ENCODE results near the gene RBM6. TPM values are rescaled to one million over a fixed set of nuclear protein-coding genes. Genes with fewer than 3 reads are reported as not detected.
"Not testable (repeated sequence)": the region's sequence is repeated elsewhere in the genome, so short reads cannot be mapped to it uniquely, and the experiment has no call there.

Gene RBM6
- total and polyA plus RNA-seq, 4 donors = 70.1 to 175 (median 129) TPM

DNA sequence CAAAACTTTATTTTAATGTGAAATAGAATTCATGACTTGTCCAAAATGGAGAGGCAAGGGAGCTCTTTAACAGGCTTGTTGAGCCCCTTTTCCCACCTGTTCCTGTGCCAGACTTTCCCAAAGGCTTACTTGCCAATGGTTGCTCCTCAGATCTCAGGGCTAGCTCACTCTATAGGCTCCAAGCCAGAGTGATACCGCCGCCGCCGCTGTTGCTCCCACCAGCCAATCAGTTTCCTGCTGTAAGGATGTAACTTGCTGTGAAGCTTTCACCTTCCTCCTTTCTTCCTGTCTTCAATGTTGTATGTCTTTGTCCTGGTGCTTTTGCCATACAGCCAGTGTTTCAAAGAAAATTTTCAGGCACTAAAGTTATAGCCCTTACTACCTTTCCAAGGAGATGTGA lies 107.5 kb downstream of the RBM6 start:
- no peak for DNase-seq (ENCODE audit: low read depth in 4 of 6, low spot score in 6 of 6)
- WGBS (ENCODE audit: insufficient coverage) = no CpG with 5 or more reads among the region's 4 CpGs
- no peaks in the 10 kb centered on the region for H3K9me3 ChIP-seq (ENCODE audit: control insufficient read depth, insufficient read depth, low read length)
- no peaks in the 10 kb centered on the region for H3K4me1 ChIP-seq (ENCODE audit: control insufficient read depth, insufficient read depth, low read length)
- no peak overlapping the region for H3K27ac ChIP-seq (ENCODE audit: low read depth, low read length)
- peaks cover 14% of the 10 kb centered on the region for H3K36me3 ChIP-seq (ENCODE audit: control insufficient read depth, insufficient read depth, low read length)
- no peak overlapping the region for H3K4me3 ChIP-seq (ENCODE audit: low read depth, low read length)
- no peaks in the 10 kb centered on the region for H3K27me3 ChIP-seq (ENCODE audit: control insufficient read depth, insufficient read depth, low read length)

DNA sequence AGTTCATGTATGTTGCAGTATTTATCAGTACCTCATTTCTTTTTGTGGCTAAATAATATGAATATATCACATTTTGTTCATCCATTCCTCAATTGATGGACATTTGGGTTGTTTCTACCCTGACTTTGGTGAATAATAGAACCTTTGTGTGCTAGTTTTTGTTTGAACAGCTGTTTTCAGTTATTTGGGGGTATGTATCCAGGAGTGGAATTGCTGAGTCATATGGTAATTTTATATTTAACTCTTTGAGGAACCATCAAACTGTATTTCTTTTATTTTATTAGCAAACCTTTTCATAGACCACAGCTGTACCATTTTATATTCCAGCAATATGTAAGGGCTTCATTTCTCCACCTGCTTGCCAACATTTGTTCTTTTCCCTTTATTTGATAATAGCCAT lies 110.4 kb downstream of the RBM6 start:
- Histone ChIP-seq H3K27ac (ENCODE audit: low read depth, low read length) (no peak overlapping the region), H3K27me3 (ENCODE audit: control insufficient read depth, insufficient read depth, low read length) (no peaks in the 10 kb centered on the region), H3K36me3 (ENCODE audit: control insufficient read depth, insufficient read depth, low read length) (peaks cover 35% of the 10 kb centered on the region), H3K4me3 (ENCODE audit: low read depth, low read length) (no peak overlapping the region), H3K4me1 (ENCODE audit: control insufficient read depth, insufficient read depth, low read length) (no peaks in the 10 kb centered on the region), H3K9me3 (ENCODE audit: control insufficient read depth, insufficient read depth, low read length) (no peaks in the 10 kb centered on the region)
- DNase-seq (ENCODE audit: low read depth in 4 of 6, low spot score in 6 of 6) = no peak

DNA sequence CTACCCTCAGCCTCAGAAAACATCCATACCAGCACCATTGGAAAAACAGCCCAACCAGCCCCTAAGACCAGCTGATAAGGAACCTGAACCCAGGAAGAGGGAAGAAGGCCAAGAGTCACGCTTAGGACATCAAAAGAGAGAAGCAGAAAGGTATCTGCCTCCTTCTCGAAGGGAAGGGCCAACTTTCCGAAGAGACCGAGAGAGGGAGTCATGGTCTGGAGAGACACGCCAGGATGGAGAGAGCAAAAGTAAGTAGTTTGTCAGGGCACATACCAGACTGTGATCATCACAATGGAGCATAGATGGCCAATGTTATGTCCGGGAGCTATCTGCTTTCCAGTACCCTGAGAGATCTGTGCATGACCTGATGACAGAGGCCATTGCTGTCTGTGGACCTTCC lies 117.8 kb downstream of the RBM6 start:
- Histone ChIP-seq H3K9me3 (ENCODE audit: control insufficient read depth, insufficient read depth, low read length) (no peaks in the 10 kb centered on the region), H3K36me3 (ENCODE audit: control insufficient read depth, insufficient read depth, low read length) (peaks cover 52% of the 10 kb centered on the region), H3K4me1 (ENCODE audit: control insufficient read depth, insufficient read depth, low read length) (no peaks in the 10 kb centered on the region), H3K27me3 (ENCODE audit: control insufficient read depth, insufficient read depth, low read length) (no peaks in the 10 kb centered on the region), H3K27ac (ENCODE audit: low read depth, low read length) (no peak overlapping the region), H3K4me3 (ENCODE audit: low read depth, low read length) (no peak overlapping the region)
- 100% methylated on average over 6 of the region's 6 CpGs for whole genome bisulfite sequencing (ENCODE audit: insufficient coverage)
- no peak for DNase-seq (ENCODE audit: low read depth in 4 of 6, low spot score in 6 of 6)

DNA sequence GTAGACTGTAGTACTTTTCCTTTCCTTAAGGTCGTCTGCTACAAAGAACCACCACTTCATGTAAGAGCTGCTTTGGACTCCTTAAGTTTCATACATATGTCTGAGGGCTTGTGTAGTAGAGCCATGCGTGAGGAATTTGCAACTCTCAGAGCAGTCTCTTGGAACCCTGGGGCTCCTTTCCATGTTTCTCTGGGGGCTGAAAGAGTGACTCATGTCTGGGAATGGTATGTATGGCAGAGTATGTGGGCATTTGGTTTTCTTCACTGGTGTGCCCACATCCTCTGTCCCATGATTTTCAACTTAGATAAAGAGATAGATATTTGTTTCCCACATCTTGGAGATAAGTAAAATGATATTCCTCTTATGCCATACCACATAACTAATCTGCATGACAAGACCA lies 128.2 kb downstream of the RBM6 start:
- no peaks in the 10 kb centered on the region for H3K27me3 ChIP-seq (ENCODE audit: control insufficient read depth, insufficient read depth, low read length)
- H3K36me3 ChIP-seq (ENCODE audit: control insufficient read depth, insufficient read depth, low read length) = peaks cover 60% of the 10 kb centered on the region
- no peaks in the 10 kb centered on the region for H3K9me3 ChIP-seq (ENCODE audit: control insufficient read depth, insufficient read depth, low read length)
- no CpG with 5 or more reads among the region's 2 CpGs for WGBS (ENCODE audit: insufficient coverage)
- no peak overlapping the region for H3K4me3 ChIP-seq (ENCODE audit: low read depth, low read length)
- H3K4me1 ChIP-seq (ENCODE audit: control insufficient read depth, insufficient read depth, low read length) = no peaks in the 10 kb centered on the region
- no peak overlapping the region for H3K27ac ChIP-seq (ENCODE audit: low read depth, low read length)
- DNase-seq (ENCODE audit: low read depth in 4 of 6, low spot score in 6 of 6) = no peak

DNA sequence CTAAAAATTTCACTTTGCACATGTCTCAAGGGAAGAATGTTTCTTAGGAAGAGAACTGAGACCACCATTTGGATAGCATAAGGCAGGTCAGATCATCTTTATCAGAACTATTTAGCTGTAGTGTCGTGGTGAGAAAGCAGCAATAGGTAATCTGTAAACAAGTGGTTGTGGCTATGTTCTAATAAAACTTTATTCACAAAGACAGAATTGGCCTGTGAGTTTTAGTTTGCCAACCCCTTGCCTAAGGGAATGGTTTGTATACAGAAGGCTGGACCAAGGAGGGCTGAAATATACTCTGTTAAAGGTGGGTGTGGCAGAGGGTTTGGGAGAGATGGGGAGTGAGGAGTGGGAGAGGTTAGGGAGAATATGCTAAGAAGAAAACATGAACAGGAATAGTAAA lies 138.1 kb downstream of the RBM6 start:
- DNase-seq (ENCODE audit: low read depth in 4 of 6, low spot score in 6 of 6) = no peak
- 100% methylated on average over 1 of the region's 1 CpG for WGBS (ENCODE audit: insufficient coverage)
- H3K27ac ChIP-seq (ENCODE audit: low read depth, low read length) = no peak overlapping the region
- H3K4me3 ChIP-seq (ENCODE audit: low read depth, low read length) = no peak overlapping the region
- peaks cover 40% of the 10 kb centered on the region for H3K36me3 ChIP-seq (ENCODE audit: control insufficient read depth, insufficient read depth, low read length)
- H3K9me3 ChIP-seq (ENCODE audit: control insufficient read depth, insufficient read depth, low read length) = no peaks in the 10 kb centered on the region
- H3K4me1 ChIP-seq (ENCODE audit: control insufficient read depth, insufficient read depth, low read length) = no peaks in the 10 kb centered on the region
- H3K27me3 ChIP-seq (ENCODE audit: control insufficient read depth, insufficient read depth, low read length) = no peaks in the 10 kb centered on the region

DNA sequence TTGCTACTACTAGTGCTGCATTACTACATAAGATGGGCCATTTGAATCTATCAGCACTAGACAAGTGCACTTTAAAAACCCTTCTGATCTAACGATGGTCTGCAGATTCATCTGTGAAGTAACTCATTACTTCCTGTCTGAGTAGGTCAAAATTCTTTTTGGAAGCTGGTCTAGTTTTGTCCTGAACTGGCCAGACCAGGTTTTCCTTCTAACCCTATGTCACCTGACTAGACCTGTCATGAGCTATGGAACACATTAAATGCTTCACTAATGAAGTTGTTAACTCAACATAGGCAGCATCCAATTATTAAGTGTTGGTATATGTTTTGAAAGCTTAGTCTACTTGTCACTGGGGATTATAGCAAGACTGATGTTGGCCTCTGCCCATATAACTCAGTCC lies 138.7 kb downstream of the RBM6 start:
- no peaks in the 10 kb centered on the region for H3K9me3 ChIP-seq (ENCODE audit: control insufficient read depth, insufficient read depth, low read length)
- no CpG with 5 or more reads among the region's 1 CpG for WGBS (ENCODE audit: insufficient coverage)
- no peak overlapping the region for H3K27ac ChIP-seq (ENCODE audit: low read depth, low read length)
- no peaks in the 10 kb centered on the region for H3K27me3 ChIP-seq (ENCODE audit: control insufficient read depth, insufficient read depth, low read length)
- DNase-seq (ENCODE audit: low read depth in 4 of 6, low spot score in 6 of 6) = no peak
- H3K4me1 ChIP-seq (ENCODE audit: control insufficient read depth, insufficient read depth, low read length) = no peaks in the 10 kb centered on the region
- H3K36me3 ChIP-seq (ENCODE audit: control insufficient read depth, insufficient read depth, low read length) = peaks cover 35% of the 10 kb centered on the region
- H3K4me3 ChIP-seq (ENCODE audit: low read depth, low read length) = no peak overlapping the region

DNA sequence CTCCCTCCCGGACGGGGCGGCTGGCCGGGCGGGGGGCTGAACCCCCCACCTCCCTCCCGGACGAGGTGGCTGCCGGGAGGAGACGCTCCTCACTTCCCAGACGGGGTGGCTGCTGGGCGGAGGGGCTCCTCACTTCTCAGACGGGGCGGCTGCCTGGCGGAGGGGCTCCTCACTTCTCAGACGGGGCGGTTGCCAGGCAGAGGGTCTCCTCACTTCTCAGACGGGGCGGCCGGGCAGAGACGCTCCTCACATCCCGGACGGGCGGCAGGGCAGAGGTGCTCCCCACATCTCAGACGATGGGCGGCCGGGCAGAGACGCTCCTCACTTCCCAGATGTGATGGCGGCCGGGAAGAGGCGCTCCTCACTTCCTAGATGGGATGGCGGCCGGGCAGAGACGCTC lies 145.0 kb downstream of the RBM6 start:
- H3K4me1 ChIP-seq (ENCODE audit: control insufficient read depth, insufficient read depth, low read length); H3K27me3 ChIP-seq (ENCODE audit: control insufficient read depth, insufficient read depth, low read length); H3K27ac ChIP-seq (ENCODE audit: low read depth, low read length); H3K9me3 ChIP-seq (ENCODE audit: control insufficient read depth, insufficient read depth, low read length); H3K36me3 ChIP-seq (ENCODE audit: control insufficient read depth, insufficient read depth, low read length); H3K4me3 ChIP-seq (ENCODE audit: low read depth, low read length); DNase-seq (ENCODE audit: low read depth in 4 of 6, low spot score in 6 of 6): not testable (repeated sequence)
- WGBS (ENCODE audit: insufficient coverage) = no CpG with 5 or more reads among the region's 33 CpGs

DNA sequence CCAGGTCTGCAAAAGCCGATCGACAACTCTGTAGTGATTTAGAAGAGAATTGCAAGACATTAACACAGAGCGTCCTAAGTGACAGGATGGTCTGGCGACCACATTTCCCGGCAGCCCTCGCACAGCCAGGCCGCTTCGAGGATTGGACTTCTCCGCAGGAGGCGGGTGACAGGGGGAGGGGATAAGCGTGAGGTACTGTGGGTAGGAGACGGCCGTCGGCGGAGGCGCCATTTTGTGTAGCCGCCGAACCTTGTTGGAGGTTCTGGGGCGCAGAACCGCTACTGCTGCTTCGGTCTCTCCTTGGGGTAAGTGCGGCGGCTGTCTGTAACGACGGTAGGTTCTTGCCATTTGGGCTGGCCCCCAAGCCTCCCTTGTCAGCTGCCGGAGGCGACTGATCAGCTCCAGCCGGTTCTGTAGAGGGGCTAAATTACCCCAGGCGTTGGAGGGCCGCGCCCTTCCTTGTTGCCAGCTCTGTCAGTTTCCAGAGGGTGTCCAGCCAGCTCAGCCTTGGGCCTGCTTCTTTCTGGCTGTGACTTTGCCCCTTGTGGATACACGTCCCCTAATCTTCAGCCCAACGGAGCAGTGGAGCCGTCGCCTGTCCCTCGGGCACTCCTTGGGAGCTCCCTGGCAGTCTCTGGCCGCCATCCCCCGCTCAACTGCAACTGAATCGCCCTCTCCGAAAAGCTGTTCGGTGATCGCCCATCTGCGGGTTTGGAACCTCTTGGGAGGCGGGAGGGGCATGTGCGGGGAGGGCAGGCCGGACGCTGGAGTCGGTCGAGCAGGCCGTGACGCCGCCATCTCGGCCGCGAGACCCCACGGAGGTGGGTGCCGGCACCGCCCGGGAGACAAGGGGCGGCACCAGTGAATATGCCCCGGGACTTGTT lies 149.0 kb downstream of the RBM6 start, which contains the start of gene RBM5:
RBM5 (plus strand) TSS at position 195 of the 884 bp plus-strand sequence. CDS start 1,516 bp downstream, outside the sequence.
- H3K4me3 ChIP-seq (ENCODE audit: low read depth, low read length) = peak within 1 kb of the TSS; percentile 99
- H3K9me3 ChIP-seq (ENCODE audit: control insufficient read depth, insufficient read depth, low read length) = no peaks in the 10 kb centered on the region
- peaks cover 20% of the 10 kb centered on the region for H3K36me3 ChIP-seq (ENCODE audit: control insufficient read depth, insufficient read depth, low read length)
- H3K27me3 ChIP-seq (ENCODE audit: control insufficient read depth, insufficient read depth, low read length) = no peaks in the 10 kb centered on the region
- peak; percentile 80 to 98 (median 90) for DNase-seq (ENCODE audit: low read depth in 4 of 6, low spot score in 6 of 6)
- H3K27ac ChIP-seq (ENCODE audit: low read depth, low read length) = peak within 1 kb of the TSS; percentile 97
- peaks cover 5% of the 10 kb centered on the region for H3K4me1 ChIP-seq (ENCODE audit: control insufficient read depth, insufficient read depth, low read length)
- 0% methylated on average over 61 of the region's 61 CpGs for WGBS (ENCODE audit: insufficient coverage)

DNA sequence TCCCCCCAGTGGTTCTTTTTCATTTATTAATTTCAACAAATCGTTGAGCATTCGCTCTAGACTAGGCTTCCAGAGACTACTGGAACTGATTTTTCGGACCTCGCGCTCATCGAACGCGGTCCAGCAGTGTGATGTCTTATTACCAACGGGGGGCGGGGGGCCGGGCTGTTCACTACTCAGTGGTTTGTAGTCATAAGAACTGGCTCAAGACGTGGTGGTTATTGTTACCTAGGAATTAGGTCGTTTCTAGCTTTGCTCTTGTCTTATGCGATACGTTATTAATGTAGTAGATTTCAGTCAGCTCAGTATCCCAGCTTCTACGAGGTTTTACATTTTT lies 149.6 kb downstream of the RBM6 start:
- no peaks in the 10 kb centered on the region for H3K9me3 ChIP-seq (ENCODE audit: control insufficient read depth, insufficient read depth, low read length)
- H3K27me3 ChIP-seq (ENCODE audit: control insufficient read depth, insufficient read depth, low read length) = no peaks in the 10 kb centered on the region
- H3K4me3 ChIP-seq (ENCODE audit: low read depth, low read length) = peak overlapping the region; percentile 99
- H3K27ac ChIP-seq (ENCODE audit: low read depth, low read length) = peak overlapping the region; percentile 97
- H3K4me1 ChIP-seq (ENCODE audit: control insufficient read depth, insufficient read depth, low read length) = peaks cover 5% of the 10 kb centered on the region
- WGBS (ENCODE audit: insufficient coverage) = 2% methylated on average over 12 of the region's 16 CpGs
- H3K36me3 ChIP-seq (ENCODE audit: control insufficient read depth, insufficient read depth, low read length) = peaks cover 26% of the 10 kb centered on the region
- peak in 4 of 6 donors; percentile 6 to 64 (median 18) for DNase-seq (ENCODE audit: low read depth in 4 of 6, low spot score in 6 of 6)

DNA sequence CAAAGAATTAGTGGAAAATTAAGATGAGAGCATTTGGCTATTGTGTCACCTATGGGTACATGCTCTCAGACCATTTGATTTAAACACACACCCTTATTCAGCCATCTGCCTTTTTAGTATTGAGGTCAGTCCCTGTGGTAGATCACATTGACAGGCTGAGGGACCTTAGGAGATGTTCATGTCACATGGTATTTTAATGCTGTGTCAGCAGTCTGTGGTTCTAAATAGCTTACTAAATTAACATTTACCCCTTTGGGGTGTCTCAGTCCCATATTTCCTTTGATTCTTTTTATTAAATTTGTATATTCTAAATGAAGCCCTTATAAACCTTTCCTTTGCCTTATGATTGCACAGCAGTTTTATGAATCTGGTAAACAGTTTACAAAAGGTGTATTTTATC lies 151.0 kb downstream of the RBM6 start:
- Histone ChIP-seq H3K9me3 (ENCODE audit: control insufficient read depth, insufficient read depth, low read length) (no peaks in the 10 kb centered on the region), H3K27me3 (ENCODE audit: control insufficient read depth, insufficient read depth, low read length) (no peaks in the 10 kb centered on the region), H3K36me3 (ENCODE audit: control insufficient read depth, insufficient read depth, low read length) (peaks cover 40% of the 10 kb centered on the region), H3K27ac (ENCODE audit: low read depth, low read length) (no peak overlapping the region), H3K4me1 (ENCODE audit: control insufficient read depth, insufficient read depth, low read length) (peaks cover 5% of the 10 kb centered on the region), H3K4me3 (ENCODE audit: low read depth, low read length) (no peak overlapping the region)
- no peak for DNase-seq (ENCODE audit: low read depth in 4 of 6, low spot score in 6 of 6)
